ENCODE data around the gene CDC20B.
A peak's percentile ranks its signal among the peaks of the same experiment; 100 is the strongest.

The CDC20B gene

GRCh38 chr5:55172937-55173686 lies at the start of gene CDC20B:
CDC20B (minus strand) TSS chr5:55173177; CDS start chr5:55173000, 177 bp downstream.
- peak; percentile 81 to 83 for DNase-seq

- DNase-seq = no peak
These were observed 49.4 kb upstream of the CDC20B start for GRCh38 chr5:55222092-55222984.

DNA sequence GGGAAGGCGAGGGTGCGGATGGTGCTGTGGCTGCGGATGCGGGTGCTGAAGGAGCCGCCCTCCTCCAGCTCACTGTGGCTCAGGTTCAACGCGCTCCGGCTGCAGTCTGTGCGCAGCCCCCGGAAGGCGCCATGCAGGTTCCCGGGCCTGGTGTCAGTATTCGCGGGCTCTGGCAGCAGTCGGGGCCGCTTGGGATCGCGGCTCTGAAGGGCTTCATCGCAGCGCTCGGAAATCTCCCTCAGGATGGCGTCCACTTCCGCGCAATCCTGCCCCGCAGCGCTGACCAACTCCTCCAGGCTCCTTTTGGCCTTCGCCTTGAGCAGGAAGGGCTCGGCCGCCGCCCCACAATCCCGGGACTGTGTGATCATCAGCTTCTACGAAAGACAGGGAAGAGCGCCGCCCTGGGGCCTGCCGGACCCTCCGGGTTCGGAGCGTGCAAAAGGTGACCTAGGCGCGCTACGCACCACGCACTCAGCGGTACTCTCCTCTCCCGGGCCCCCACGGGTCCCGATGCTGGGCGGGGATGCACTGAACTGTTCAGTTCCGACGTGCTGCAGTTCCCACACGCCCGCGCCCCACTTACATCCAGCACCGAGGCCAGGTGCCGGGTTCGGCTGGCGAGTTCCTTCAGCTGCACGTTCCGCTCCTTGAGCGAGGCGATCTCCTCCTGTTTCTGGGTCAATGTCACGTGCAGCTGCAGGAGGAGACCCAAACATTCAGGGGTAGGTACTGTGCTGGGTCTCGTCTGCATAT lies 47.6 kb upstream of the CDC20B start:
- DNase-seq = no peak

GRCh38 chr5:55219770-55220169 lies 46.8 kb upstream of the CDC20B start:
- DNase-seq = no peak

DNA sequence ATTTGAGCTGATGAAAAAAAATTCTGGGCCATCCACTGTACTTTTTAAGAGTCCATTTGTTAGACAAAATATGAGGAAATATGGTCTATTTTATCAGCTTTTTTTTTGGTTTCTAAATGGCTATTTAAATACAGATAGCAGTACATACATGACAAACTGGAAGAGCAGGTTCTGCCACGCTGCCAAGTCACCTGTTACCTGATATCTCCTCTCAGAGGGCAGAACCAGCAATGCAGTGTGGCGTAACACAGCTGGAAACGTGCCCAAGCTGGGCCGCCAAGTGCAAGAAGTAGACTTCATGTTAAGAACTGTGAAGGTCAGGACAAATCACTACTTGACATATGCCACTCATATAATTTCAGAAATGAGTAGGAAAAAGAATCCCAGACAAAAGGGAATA lies 46.0 kb upstream of the CDC20B start:
- DNase-seq = no peak

DNA sequence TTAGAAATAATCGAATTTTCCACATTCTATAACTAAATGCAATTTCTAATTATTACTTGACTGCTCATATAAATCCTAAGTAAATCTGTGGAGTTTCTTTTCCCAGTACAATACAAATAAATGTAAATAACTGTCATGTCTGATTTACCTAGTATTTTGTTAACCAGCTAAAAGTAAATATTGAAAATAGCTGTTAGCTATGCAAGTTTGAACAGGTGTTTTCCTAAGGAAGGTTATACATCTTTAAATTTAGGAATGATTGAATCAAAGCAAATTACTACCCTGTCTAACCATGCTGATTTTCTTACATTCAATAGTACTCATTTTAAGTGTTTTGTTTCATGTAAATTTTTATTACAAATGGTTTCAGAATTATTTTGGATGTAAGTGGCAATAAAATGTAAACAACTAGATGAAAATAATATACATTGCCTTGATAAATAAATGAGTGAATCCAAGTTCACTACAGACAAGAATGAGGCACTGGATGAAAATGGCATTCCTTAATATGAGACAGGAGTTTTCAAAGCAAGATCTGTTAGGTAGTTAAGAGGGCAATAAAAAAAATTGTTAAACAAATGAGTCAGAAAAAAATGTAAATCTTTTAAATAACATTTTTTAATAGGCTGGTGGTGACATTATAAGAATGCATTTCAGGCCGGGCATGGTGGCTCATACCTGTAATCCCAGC lies 38.4 kb upstream of the CDC20B start:
- no peak for DNase-seq

GRCh38 chr5:55205001-55205400 lies 32.0 kb upstream of the CDC20B start:
- DNase-seq = no peak

GRCh38 chr5:55191165-55191564 lies 18.2 kb upstream of the CDC20B start:
- no peak for DNase-seq

- DNase-seq = no peak
These were observed 15.9 kb upstream of the CDC20B start for GRCh38 chr5:55188656-55189540.

GRCh38 chr5:55187370-55187769 lies 14.4 kb upstream of the CDC20B start:
- DNase-seq = no peak

DNA sequence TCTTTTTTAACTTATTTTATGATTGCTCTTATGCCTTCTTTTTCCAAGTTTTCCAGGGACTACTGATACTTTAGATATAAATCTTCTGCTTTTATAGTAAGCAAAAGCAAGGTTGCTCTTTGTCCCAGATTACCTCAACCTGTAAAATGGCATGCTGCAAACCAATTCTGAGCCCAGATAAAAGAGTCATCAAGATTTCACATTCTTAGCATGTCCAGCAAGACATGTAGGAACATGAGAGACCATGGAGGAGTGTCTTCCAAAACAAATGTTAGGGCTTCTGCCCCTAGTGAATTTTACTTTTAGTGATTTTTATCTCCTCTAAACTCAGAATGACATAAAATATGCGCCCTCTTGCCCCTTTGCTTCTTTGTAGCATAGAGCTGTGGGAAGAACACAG lies 7.0 kb upstream of the CDC20B start:
- DNase-seq = no peak

DNA sequence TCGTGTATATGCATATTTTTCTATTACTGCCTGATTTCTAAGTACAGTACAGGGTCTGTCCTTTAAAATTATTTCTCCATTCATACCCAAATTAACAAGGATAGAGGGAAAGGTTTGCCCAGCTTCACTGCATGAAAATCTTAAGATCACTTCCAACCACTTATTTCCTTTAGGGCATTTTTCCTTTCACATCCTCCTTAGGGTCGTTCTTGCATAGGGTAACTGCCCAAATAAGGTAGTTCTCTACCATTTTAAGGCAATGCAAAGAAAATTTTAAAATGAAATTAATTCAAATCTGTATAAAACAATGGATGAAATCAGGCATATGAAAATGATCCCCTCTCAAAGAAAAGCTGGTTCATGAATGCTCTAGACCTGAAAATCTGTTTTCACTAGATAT lies 4.1 kb upstream of the CDC20B start:
- DNase-seq = no peak

DNA sequence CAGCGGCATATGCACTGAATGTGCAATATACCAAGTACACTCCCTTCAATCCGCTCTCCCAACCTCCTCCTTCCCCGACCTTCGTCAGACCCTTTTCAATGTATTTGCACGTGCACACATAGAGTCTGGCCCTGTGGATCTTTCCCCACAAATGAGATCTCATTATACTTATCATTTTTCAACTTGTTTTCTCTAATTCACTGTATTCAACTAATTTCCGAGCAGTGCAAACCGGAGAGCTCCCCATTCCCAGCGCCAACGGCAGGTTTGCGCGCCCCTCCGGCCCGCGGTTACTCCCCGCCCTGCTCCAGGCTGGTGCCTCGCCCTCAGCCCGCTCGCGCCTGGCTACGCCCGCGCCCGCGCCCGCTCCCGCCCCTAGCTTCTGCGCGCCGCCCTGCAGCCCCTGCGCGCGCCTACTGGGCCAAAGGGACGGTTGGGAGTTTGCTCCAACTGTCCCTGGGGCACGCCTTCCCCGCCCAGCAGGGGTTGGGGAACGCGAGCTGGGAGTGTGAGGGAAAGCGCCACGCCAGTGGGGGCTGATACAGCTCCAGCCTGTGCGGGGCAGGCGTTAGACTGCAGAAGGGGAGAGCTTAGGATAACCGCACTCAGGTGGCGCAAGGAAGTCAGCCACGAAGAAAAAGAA lies 3.3 kb upstream of the CDC20B start:
- DNase-seq = no peak

- DNase-seq = no peak
These were observed 2.8 kb upstream of the CDC20B start for GRCh38 chr5:55175781-55176175.

DNA sequence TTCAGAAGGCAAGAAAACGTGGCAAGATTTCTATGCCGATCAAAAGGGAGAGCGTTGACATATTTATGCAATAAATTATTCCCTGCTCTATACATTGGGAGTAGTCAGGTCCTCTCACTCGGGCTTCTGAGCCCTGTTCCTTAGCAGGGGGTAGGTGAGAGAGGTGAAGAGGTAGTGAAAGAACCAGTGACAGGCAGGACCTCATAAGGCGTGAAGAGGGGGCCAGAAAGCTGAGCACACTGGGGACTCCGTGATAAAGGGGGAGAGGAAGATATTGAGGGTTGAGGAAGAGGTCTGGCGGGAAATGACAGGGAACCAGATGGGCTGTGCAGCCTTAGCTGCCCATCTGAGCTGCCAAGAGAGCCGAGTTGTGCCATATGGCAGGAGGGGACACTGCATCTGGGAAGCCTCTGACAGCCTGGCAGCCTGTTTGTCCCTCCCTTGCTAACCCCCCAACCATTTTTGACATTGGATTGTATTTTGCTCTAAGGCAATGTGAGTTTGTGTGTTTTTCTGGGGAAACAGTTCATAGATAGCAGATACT lies 782 bp upstream of the CDC20B start:
- no peak for DNase-seq

- DNase-seq = peak; percentile 77 to 86
These were observed 702 bp downstream of the CDC20B start for GRCh38 chr5:55172051-55172899.

DNA sequence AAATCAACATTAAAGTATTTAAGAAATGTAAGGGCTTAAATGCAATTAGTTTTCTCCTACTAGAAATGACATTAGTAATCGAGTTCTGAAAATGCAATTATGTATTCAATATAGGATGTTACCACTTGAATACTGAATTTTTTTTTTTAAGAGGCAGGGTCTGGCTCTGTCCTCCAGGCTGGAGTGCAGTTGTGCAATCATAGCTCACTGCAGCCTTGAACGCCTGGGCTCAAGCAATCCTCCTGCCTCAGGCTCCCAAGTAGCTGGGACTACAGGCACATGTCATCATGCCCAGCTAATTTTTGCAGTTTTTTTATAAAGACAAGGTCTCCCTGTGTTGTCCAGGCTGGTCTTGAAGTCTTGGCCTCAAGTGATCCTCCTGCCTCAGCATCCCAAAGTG lies 1.5 kb downstream of the CDC20B start:
- DNase-seq = no peak

DNA sequence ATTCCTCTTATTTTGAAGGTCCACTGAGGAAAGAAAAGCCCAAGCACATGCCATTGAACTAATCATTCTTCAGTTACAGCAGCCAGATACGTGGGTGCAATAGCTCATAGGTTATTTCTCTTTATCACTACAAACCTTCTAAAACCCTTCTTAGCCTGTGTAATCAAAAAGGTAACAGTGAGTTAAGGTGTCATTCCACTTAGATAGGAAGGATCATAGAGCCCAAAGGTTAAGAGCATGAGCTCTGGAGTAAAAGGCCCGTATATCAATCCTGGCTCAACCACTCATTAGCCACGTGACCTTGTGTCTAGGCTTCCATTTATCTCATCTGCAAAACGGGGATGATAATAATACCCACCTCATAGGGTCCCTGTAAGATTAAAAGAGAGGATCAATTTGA lies 10.3 kb downstream of the CDC20B start:
- DNase-seq = no peak

DNA sequence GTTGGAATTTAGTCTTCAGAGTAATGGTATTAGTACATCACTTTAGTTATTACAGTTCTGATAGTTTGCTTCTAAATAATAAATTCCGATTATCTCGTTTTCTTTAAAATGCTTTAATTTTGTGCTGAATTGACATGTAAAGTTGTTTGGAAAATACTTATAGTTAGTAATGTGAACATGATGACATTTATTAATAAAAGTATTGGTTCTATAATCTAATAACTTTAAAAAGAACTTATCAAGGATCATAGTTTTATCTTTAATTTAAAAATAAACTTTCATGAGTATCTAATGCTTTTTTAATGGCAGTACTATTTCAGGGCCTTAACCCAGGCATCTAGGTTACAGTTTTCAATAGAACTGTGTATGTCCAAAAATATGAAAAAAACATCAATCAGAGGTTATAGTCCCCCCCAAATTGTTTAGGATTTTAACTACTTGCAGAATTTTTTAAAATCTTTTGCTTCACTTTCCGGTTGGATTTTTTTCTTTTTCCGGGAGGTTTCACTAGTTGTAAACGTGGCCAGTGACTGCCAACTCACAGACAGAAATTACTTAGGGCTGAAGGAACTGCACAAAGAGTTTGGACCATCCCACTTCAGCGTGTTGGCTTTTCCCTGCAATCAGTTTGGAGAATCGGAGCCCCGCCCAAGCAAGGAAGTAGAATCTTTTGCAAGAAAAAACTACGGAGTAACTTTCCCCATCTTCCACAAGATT lies 12.3 kb downstream of the CDC20B start:
- DNase-seq = no peak
